ENCODE data around the gene RAB11FIP3. TPM values are rescaled to one million over a fixed set of nuclear protein-coding genes. Genes with fewer than 3 reads are reported as not detected.

The RAB11FIP3 gene, protein sequence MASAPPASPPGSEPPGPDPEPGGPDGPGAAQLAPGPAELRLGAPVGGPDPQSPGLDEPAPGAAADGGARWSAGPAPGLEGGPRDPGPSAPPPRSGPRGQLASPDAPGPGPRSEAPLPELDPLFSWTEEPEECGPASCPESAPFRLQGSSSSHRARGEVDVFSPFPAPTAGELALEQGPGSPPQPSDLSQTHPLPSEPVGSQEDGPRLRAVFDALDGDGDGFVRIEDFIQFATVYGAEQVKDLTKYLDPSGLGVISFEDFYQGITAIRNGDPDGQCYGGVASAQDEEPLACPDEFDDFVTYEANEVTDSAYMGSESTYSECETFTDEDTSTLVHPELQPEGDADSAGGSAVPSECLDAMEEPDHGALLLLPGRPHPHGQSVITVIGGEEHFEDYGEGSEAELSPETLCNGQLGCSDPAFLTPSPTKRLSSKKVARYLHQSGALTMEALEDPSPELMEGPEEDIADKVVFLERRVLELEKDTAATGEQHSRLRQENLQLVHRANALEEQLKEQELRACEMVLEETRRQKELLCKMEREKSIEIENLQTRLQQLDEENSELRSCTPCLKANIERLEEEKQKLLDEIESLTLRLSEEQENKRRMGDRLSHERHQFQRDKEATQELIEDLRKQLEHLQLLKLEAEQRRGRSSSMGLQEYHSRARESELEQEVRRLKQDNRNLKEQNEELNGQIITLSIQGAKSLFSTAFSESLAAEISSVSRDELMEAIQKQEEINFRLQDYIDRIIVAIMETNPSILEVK
- 14.5 and 18.5 TPM in 2 replicates for total RNA-seq

DNA sequence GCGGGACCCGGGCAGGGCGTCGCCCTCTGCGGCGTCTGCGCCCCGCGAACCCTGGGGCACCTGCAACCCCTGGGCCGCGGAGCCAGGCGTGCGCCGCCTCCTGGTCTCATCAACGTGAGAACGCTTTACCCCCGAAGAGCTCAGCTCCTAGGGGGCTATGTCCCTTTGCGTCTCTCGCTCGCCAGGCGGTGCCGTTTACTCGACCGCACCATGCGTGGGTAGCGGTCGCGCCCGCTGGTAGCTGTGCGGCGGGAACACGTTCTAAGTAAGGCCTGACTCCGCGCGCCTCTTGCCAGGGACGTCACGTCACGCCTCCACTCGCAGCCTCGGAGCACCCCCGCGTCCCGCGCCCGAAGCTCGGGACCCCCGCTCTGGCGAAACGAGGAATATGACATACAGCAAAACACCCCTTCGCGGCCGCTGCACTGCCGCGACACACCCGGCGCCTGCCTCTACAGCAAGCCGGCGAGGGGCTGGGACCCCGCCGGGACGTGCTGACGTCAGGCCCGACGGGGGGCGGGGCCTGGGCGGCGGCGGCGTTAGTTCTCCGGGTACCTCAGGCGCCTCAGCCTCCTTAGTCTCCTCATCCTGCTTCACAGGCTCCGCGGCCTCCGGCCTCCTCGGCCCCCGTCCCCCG lies at the start of gene RAB11FIP3:
RAB11FIP3 (plus strand) TSS at position 568 of the 637 bp plus-strand sequence. CDS start 358 bp downstream, outside the sequence.

DNA sequence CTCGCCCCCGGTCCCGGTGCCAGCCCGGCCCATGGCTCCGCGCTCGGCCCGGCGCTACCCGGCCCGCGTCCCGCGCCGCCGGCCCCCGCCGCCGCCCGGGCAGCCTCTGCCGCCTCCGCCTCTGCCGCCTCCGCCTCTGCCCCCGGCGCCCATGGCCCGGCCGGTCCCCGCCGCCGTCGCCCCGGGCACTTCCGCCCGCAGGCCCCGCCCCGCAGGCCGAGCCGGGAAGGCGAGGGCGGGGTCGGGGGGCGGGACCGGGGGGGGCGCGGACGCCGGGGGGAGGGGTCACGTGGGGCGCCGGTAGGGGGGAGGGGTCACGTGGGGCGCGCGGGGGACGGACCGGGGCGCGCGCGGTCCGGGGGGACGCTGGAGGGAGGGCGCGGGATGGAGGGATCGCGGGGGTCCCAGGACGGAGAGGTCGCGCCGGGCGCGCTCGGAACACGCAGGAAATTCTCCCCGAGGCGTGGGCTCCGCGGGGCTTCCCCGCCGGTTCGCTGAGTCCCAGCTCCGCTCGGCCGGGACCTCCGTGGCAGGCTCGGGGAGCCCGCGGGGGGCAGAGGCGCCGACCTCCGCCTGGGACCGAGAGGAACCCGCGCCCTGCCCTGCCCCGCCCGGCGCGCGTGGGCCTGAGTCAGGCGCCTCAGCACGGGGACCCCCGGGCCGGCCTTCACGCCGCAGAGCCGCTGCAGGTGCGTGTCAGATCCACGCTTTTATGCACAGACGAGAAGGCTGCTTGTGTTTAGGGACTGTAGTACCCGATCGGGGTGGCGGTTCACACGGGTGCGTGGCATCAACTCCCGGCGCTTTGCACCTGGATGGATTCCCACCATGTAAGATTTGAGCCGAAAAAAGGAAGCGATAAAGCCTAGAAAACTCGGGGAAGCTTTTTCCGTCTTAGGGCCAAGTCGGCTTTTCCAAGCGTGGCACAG lies 43.4 kb upstream of the RAB11FIP3 start, which contains the start of gene PGAP6:
PGAP6 (minus strand) TSS at position 190 of the 929 bp plus-strand sequence; CDS start at position 33, 157 bp downstream.

DNA sequence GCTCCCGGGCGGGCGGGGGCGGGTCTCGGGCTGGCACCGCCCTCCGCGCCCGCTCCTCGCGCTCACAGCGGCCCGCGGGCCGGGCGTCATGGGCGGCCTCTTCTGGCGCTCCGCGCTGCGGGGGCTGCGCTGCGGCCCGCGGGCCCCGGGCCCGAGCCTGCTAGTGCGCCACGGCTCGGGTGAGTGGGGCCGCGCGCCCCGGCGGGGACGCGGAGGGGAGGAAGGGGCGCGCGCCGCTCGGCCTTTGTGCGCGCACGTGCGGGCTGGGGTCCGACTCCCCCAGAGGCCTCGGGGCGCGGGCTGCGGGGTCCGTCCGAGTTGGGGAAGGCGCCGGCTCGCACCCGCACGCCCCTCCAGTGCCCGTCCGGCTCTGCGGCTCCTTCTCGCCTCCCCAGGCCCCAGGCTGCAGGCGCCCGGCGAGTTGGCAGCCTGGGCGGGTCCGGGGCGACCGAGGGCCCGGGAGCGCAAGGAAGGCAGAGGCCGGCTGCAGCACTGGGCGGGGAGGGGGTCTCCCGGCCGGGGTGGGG lies 28.3 kb upstream of the RAB11FIP3 start, which contains the start of gene NME4:
NME4 (plus strand) TSS at position 65 of the 527 bp plus-strand sequence; CDS start at position 89, 24 bp downstream.

DNA sequence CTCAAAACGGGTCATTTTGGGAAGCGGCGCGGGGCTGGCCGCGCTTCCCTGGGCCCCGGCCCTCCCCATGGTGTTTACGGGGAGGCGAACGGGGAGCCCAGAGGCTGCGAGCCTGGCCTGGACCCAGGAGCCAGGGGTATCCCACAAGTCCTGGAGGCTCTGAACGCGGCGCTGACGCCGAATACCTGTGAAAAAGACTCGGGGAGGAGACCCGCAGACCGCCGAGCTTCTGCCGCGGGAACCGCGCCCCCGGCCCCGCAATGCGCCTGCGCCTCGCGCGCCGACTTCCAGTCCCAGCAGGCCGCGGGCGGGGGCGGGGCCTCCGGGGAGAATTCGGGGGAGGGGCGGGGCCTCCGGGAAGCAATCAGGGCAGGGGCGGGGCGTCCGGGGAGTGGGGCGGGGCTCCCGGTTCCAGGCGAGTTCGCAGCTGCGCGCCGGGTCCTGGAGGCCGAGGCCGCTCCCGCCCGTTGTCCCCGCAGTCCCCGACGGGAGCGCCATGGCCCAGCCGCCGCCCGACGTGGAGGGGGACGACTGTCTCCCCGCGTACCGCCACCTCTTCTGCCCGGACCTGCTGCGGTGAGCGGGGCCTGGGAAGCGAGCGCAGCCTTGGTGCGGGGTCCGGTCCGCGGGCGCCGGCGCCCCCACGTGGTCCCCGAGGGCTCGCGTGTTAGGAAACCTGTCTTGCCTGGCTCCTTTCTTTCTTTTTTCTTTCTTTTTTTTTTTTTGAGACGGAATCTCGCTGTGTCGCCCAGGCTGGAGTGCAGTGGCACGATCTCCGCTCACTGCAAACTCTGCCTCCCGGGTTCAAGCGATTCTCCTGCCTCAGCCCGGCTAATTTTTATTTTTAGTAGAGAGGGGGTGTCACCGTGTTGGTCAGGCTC lies 23.7 kb upstream of the RAB11FIP3 start, which contains the start of gene DECR2:
DECR2 (plus strand) TSS at position 418 of the 881 bp plus-strand sequence; CDS start at position 497, 79 bp downstream.

DNA sequence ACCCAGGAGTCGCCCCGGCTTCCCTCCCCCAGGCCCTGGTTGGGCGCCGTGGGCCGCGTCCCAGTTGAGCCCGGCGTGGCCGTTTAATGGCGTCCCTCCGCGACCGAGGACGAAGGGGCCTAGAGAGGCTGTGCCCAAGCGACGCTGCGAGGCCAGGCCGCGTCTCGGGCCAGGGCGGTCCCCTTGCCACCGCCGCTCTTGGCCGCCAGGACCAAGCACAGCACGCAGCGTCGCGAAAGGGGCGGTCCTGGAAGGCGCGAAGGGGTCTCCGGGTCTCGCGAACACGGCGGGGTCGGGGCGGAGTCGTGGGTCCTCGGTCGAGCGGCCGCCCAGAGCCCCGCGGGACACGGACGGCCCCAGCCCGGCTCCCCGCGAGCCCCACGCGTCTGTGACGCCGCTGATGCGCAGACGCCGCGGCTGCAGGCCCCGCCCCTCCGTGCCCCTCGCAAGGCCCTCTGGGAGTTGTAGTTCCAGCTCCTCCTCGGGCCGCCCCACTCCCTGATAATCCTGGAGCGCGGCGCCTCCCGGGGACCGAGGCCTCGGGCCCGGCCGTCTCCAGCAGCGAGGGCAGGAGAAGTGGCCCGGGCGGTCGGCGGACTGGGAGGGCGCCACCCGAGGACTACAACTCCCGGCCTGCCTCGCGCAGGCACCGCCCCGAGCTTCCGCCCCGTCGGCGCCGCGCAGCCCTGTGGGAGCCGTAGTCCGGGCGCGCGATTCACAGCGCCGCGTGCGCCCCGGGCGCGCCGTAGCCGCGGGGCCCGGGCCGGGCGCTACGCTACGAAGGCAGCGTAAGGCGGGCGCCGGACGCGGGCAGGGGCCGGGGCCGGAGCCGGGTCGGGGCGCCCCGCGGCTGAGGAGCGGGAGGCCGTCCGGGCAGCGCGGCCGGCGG lies 101.8 kb downstream of the RAB11FIP3 start, which contains the start of gene CAPN15:
CAPN15 (plus strand) TSS at position 698 of the 889 bp plus-strand sequence. CDS start 19,127 bp downstream, outside the sequence.

DNA sequence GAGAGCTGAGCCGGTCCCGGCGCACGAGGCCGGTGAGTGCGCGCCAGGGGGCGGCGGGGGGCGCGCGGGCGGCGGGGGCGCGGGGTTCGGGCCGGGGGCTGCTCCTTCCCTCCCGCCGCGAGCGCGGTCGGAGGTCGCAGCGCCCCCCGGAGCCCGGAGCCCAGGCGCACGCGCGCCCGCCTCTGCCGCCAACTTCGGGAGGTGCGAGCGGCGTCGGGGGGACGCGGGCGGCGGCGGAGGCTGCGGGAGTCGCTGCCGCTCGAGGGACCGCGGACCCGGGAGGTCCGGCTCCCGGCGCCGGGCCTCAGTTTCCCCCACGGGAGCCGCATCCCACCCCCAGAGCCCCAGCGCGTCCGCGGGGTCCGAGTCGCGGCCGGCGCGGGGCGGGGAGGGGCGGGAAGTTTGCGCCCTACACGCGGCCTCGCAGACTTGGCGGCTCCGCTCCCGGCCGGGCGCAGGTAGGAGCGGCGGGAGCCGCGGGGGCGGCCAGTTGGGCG lies 134.8 kb downstream of the RAB11FIP3 start, which contains the start of gene PRR35:
PRR35 (plus strand) TSS at position 191 of the 497 bp plus-strand sequence. CDS start 2,901 bp downstream, outside the sequence.

DNA sequence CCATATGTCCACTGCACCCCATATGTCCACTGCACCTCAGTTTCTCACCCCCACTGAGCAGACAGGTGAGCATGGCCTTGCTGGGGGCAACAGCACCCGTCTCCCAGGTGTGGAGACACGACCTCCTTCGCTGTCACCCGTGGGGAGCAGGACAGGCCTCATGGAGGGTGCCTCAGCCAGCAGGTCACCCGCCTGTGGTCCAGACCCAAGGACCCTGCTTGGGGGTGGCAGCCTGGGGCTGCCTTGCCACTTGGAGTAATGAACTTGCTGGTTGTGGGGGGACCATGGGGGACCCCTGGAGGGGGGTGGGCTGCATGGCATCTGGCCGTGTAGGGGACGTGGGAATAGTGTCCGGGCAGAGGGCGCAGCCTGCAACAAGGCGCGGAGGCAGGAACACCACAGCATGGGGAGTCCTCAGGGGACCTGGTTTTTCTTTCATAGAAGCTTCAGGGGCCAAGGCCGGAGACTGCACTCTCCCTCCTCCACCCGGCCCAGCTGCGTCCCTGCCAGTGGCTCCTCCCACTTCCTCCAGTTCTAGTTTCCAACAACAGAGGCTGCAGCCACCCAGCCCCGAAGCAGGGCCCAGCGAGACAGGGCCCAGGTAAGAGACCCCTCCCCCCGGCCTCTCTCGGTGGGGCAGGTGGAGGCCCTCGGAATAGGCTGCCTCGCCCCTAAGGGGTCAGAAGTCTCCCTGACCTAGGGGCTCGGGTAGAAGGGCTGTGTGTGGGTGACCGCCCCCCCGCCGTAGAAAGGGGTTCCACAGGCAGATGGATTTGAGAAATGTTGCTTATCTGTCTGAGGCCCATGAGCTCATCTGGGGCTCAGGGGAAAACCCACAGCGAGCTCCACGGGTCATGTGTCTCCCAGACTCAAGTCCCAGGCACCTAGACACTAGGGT lies 141.3 kb downstream of the RAB11FIP3 start, which contains the start of gene NHLRC4:
NHLRC4 (plus strand) TSS at position 531 of the 898 bp plus-strand sequence. CDS start 1,043 bp downstream, outside the sequence.

DNA sequence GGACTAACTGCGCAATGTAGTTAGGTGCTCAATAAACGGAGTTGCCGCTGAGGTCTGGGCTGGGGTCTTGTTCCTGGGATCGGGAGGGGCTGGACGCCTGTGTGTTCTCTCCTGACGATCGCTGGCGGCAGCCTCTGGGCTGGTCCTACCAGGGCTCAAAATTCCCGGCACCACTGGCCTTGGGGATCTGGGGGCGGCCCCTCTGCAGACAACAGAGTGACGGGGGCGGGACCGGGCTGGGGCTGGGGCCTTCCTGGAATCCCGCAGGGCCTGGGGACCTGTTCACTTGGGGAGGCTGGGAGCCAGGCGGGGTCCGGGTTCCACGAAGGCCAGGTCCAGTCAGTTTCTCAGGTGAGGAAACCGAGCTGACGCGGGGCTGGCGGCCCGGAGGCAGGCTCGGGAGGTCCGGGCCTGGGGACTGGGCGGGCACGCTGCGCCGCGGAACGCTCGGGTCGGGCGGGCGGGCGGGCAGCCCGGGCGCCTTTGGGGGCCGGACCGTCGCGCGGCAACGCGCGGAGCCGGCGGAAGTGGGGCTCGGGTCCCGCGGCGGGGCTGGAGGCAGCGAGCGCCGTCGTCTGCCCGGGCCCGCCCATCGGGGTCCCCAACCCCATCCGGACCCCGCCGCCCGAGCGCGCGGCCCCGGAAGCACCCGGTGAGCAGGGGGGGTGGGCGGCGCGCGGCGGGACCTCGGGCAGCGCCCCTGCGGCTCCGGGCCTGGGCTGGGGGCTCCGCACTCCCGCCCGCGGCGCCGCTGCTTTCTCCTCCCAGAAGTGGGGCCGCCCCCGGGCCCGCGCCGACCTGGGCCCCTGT lies 144.2 kb downstream of the RAB11FIP3 start, which contains the start of gene PIGQ:
PIGQ (plus strand) TSS at position 524 of the 810 bp plus-strand sequence. CDS start 4,107 bp downstream, outside the sequence.

Other genes starting within 250 kb of the RAB11FIP3 start
- not detected in 2 replicates for gene HBA1, start 249.0 kb upstream of the RAB11FIP3 start, total RNA-seq
- gene HBQ1, start 245.2 kb upstream of the RAB11FIP3 start, total RNA-seq: 2.8 TPM in 1 of 2 replicates, not detected in the other
- 24.6 and 84.8 TPM in 2 replicates for gene LUC7L, start 196.2 kb upstream of the RAB11FIP3 start, total RNA-seq
- gene FAM234A, start 190.8 kb upstream of the RAB11FIP3 start, total RNA-seq: 120 and 127 TPM in 2 replicates
- 0.13 and 0.88 TPM in 2 replicates for gene RGS11, start 149.7 kb upstream of the RAB11FIP3 start, total RNA-seq
- 0.39 and 0.72 TPM in 2 replicates for gene ARHGDIG, start 145.1 kb upstream of the RAB11FIP3 start, total RNA-seq
- 0.72 TPM in 1 of 2 replicates, not detected in the other for gene PDIA2, start 142.5 kb upstream of the RAB11FIP3 start, total RNA-seq
- gene AXIN1, start 72.9 kb upstream of the RAB11FIP3 start, total RNA-seq: 17.7 and 20.2 TPM in 2 replicates
- gene MRPL28, start 55.1 kb upstream of the RAB11FIP3 start, total RNA-seq: 179 and 184 TPM in 2 replicates
- 53.6 and 64.8 TPM in 2 replicates for gene PGAP6, start 43.7 kb upstream of the RAB11FIP3 start, total RNA-seq
- gene NME4, start 28.4 kb upstream of the RAB11FIP3 start, total RNA-seq: 174 and 184 TPM in 2 replicates
- 12.3 and 14.3 TPM in 2 replicates for gene DECR2, start 23.8 kb upstream of the RAB11FIP3 start, total RNA-seq
- 37.4 and 47.7 TPM in 2 replicates for gene CAPN15, start 102.1 kb downstream of the RAB11FIP3 start, total RNA-seq
- not detected in 2 replicates for gene PRR35, start 134.7 kb downstream of the RAB11FIP3 start, total RNA-seq
- 2.2 and 13.1 TPM in 2 replicates for gene NHLRC4, start 141.4 kb downstream of the RAB11FIP3 start, total RNA-seq
- gene PIGQ, start 144.3 kb downstream of the RAB11FIP3 start, total RNA-seq: 38.7 and 40.2 TPM in 2 replicates
- 14.5 and 15.1 TPM in 2 replicates for gene RAB40C, start 164.4 kb downstream of the RAB11FIP3 start, total RNA-seq
- 0.13 and 2.6 TPM in 2 replicates for gene WFIKKN1, start 205.3 kb downstream of the RAB11FIP3 start, total RNA-seq
- 169 and 173 TPM in 2 replicates for gene METTL26, start 210.7 kb downstream of the RAB11FIP3 start, total RNA-seq
- gene MCRIP2, start 216.2 kb downstream of the RAB11FIP3 start, total RNA-seq: 10.8 and 20.2 TPM in 2 replicates
- gene WDR90, start 223.7 kb downstream of the RAB11FIP3 start, total RNA-seq: 7.1 and 19.2 TPM in 2 replicates
- gene RHOT2, start 242.5 kb downstream of the RAB11FIP3 start, total RNA-seq: 41.0 and 52.7 TPM in 2 replicates